NT2/D1 (cell line): ENCODE data around the gene IVNS1ABP.

Experiments used
- YY1 ChIP-seq: IDR thresholded peaks from 2 replicates; pipeline ENCODE4 v1.6.1; 2011; ENCODE audit not compliant: insufficient read length, insufficient read depth
- ZNF274 ChIP-seq: IDR thresholded peaks from 2 replicates; pipeline ENCODE4 v1.6.1; 2011; ENCODE audit warnings: mild to moderate bottlenecking, low read depth, low read length

GRCh38 chr1:185289880-185290279 is 27.2 kb downstream of the IVNS1ABP start:
- no peak for TF ChIP-seq YY1
- TF ChIP-seq ZNF274: no peak
